Chondrocyte (in vitro differentiated cells): ENCODE measurements around the gene SLC7A14. TPM values are rescaled to one million over a fixed set of nuclear protein-coding genes. Genes with fewer than 3 reads are reported as not detected.

ENCODE experiments used
- DNase-seq: peaks from one replicate; pipeline ENCODE4 v3.0.0; 2021; ENCODE audit warnings: mixed read lengths, low spot score
- H3K27ac Mint-ChIP-seq: one replicate; pipeline ENCODE4 v1.8.0; 2021; ENCODE audit warnings: mild to moderate bottlenecking, moderate library complexity, mixed read lengths; ENCODE audit not compliant: unreplicated experiment
- H3K27me3 Mint-ChIP-seq: 2 replicates; pipeline ENCODE4 v1.8.0; 2021; ENCODE audit warnings: low read depth, mixed read lengths
- H3K36me3 Mint-ChIP-seq: 2 replicates; pipeline ENCODE4 v1.8.0; 2021; ENCODE audit warnings: low read depth, mixed read lengths
- H3K4me1 Mint-ChIP-seq: 2 replicates; pipeline ENCODE4 v1.8.0; 2021; ENCODE audit warnings: low read depth, mild to moderate bottlenecking, mixed read lengths
- H3K4me3 Mint-ChIP-seq: one replicate; pipeline ENCODE4 v1.8.0; 2021; ENCODE audit warnings: mild to moderate bottlenecking, moderate library complexity, mixed read lengths; ENCODE audit not compliant: unreplicated experiment
- H3K9me3 Mint-ChIP-seq: 2 replicates; pipeline ENCODE4 v1.8.0; 2021; ENCODE audit warnings: low read depth, mixed read lengths
- total RNA-seq: library from RNA; stranded (reverse); gene quantifications from 3 replicates; pipeline ENCODE4 v1.2.1, GENCODE V29; 2021
- TF ChIP-seq, protein P1 (sequence below): fragments of 200-600 bp; sonication (generic); IDR thresholded peaks from 2 replicates; pipeline ENCODE4 v1.5.0; 2021; ENCODE audit warnings: antibody characterized with exemption, mild to moderate bottlenecking, moderate library complexity

Gene SLC7A14
- total RNA-seq, 1 donor from 2014 or later: 0.02 TPM

DNA sequence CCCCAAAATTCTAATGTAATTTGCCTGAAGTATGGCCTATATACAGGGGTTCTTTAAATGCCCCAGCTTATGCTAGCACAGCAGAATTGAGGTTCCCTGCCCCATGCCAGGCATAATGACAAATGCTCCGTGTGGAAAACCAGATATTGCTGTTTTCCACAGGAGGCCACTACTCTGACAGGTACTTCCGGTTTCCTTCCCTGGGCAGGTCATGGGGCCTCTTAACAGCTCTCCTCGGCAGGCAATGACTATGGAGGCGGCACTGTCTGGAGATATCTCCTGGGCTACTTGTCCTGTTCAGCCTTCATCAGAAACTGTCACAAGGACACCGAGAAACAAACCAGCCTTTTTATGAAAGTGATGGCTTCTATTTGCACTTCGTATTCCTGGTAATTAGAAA lies 54.8 kb downstream of the SLC7A14 start:
- H3K9me3 Mint-ChIP-seq: no peaks in the 10 kb centered on the region
- H3K27ac Mint-ChIP-seq: no peak overlapping the region
- TF ChIP-seq, protein P1, sequence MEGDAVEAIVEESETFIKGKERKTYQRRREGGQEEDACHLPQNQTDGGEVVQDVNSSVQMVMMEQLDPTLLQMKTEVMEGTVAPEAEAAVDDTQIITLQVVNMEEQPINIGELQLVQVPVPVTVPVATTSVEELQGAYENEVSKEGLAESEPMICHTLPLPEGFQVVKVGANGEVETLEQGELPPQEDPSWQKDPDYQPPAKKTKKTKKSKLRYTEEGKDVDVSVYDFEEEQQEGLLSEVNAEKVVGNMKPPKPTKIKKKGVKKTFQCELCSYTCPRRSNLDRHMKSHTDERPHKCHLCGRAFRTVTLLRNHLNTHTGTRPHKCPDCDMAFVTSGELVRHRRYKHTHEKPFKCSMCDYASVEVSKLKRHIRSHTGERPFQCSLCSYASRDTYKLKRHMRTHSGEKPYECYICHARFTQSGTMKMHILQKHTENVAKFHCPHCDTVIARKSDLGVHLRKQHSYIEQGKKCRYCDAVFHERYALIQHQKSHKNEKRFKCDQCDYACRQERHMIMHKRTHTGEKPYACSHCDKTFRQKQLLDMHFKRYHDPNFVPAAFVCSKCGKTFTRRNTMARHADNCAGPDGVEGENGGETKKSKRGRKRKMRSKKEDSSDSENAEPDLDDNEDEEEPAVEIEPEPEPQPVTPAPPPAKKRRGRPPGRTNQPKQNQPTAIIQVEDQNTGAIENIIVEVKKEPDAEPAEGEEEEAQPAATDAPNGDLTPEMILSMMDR: no peak
- no peaks in the 10 kb centered on the region for H3K4me1 Mint-ChIP-seq
- no peak for DNase-seq
- no peaks in the 10 kb centered on the region for H3K27me3 Mint-ChIP-seq
- no peak overlapping the region for H3K4me3 Mint-ChIP-seq
- no peaks in the 10 kb centered on the region for H3K36me3 Mint-ChIP-seq

DNA sequence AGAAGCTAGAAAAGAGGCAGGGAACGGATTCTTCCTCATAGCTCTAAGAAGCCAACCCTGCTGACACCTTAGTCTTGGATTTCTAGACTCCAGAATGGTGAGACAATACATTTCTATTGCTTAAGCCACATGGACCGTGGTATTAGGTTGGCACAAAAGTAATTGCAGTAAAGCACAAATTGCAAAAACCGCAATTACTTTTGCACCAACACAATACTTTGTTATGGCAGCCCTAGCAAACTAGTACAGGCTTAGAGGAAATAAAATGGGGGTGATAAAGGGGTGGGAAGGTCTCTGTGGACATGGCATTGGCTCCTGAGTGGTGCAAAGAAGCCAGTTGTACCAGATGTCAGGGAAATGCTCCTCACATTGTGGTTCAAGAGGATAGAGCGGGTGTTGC lies 56.0 kb downstream of the SLC7A14 start:
- TF ChIP-seq, protein P1: no peak
- H3K4me3 Mint-ChIP-seq: no peak overlapping the region
- no peak for DNase-seq
- no peaks in the 10 kb centered on the region for H3K4me1 Mint-ChIP-seq
- H3K36me3 Mint-ChIP-seq: no peaks in the 10 kb centered on the region
- no peaks in the 10 kb centered on the region for H3K27me3 Mint-ChIP-seq
- no peaks in the 10 kb centered on the region for H3K9me3 Mint-ChIP-seq
- H3K27ac Mint-ChIP-seq: no peak overlapping the region

DNA sequence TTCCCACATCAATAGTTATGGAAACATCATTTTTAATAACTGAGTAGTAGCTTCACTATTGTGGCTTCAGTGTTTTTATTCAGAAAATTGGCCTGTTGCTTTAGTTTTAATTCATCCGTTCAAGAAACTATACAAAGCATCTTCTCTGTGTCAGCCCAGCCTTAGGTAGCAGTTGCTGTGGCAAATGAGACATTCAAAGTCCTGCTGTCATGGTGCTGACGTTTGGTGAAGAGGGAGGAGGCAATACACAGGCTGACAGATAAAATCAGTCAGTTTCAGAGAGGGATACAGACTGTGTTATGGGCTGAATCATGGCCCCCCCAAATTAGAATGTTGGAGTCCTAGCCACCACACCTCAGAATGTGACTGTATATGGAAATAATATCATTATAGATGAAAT lies 56.5 kb downstream of the SLC7A14 start:
- no peaks in the 10 kb centered on the region for H3K9me3 Mint-ChIP-seq
- H3K4me1 Mint-ChIP-seq: no peaks in the 10 kb centered on the region
- no peaks in the 10 kb centered on the region for H3K27me3 Mint-ChIP-seq
- TF ChIP-seq, protein P1: no peak
- no peak overlapping the region for H3K4me3 Mint-ChIP-seq
- no peak overlapping the region for H3K27ac Mint-ChIP-seq
- DNase-seq: no peak
- no peaks in the 10 kb centered on the region for H3K36me3 Mint-ChIP-seq

DNA sequence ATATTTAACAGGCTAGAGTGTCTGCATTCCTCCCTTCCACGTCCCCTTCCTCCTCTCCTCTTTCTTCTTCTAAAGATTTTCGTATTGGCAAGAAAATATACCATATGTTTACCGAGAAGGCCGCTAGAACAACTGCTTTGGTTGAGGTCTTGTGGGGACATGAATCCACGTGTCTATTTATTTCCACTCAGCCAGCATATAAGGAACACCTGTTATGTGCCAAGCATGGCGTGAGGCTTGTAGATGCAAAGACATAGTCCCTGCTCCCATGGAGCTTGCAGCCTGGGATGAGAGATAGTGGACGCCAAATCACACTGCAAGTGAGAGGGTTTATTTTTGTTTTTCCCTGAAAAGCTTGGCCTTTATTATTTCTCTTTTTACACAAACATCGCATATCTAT lies 57.1 kb downstream of the SLC7A14 start:
- no peak overlapping the region for H3K27ac Mint-ChIP-seq
- no peaks in the 10 kb centered on the region for H3K4me1 Mint-ChIP-seq
- no peaks in the 10 kb centered on the region for H3K9me3 Mint-ChIP-seq
- no peaks in the 10 kb centered on the region for H3K27me3 Mint-ChIP-seq
- no peak overlapping the region for H3K4me3 Mint-ChIP-seq
- TF ChIP-seq, protein P1: no peak
- DNase-seq: no peak
- H3K36me3 Mint-ChIP-seq: no peaks in the 10 kb centered on the region

DNA sequence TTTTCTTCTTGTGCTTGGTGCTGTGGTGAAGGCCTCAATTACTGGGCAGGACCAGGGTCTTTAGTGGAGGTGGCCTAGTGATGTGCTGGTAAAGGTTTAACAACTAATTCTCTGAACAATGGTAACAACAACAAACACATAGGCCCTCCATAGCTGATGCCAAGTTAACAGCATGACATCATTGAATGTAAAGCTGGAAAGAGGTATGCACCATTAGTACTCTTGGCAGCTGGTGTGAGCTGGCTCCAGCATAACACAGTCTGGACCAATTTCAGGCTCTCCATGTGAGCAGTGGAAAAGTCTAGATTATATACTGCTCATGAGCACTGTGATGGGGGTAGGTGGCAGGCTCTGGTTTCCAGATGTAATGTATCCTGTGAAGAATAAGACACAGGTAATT lies 61.8 kb downstream of the SLC7A14 start:
- Mint-ChIP-seq H3K36me3 (no peaks in the 10 kb centered on the region), H3K4me1 (peaks cover 5% of the 10 kb centered on the region), H3K4me3 (no peak overlapping the region), H3K27me3 (no peaks in the 10 kb centered on the region), H3K27ac (no peak overlapping the region), H3K9me3 (no peaks in the 10 kb centered on the region)
- DNase-seq: no peak
- TF ChIP-seq, protein P1: no peak
